GM19463 (cell line): ENCODE data around the gene RAPGEF5.

Source experiments
- ATAC-seq: cut with Tn5 transposase; IDR thresholded peaks from one replicate; pipeline ENCODE4 v1.9.1; 2021; ENCODE audit warnings: mild to moderate bottlenecking, moderate library complexity; ENCODE audit not compliant: unreplicated experiment

Gene RAPGEF5

DNA sequence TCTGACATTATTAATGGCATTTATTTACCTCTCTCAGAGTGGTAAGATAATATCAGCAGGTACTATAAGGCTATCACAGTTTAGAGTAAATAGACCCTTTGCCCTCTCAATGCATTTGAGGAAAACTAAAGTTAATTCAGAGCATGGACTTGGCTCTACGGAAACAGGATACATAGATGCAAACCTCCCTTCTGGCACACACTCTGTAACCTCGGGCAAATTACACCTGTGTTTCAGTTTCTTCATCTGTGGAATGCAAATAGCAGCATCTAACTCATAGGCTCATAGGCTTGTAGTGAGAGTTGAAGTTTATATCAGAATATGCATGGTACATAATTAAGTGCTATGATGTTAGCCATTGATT is 5.6 kb downstream of the RAPGEF5 start:
- ATAC-seq, result peak; percentile 68

DNA sequence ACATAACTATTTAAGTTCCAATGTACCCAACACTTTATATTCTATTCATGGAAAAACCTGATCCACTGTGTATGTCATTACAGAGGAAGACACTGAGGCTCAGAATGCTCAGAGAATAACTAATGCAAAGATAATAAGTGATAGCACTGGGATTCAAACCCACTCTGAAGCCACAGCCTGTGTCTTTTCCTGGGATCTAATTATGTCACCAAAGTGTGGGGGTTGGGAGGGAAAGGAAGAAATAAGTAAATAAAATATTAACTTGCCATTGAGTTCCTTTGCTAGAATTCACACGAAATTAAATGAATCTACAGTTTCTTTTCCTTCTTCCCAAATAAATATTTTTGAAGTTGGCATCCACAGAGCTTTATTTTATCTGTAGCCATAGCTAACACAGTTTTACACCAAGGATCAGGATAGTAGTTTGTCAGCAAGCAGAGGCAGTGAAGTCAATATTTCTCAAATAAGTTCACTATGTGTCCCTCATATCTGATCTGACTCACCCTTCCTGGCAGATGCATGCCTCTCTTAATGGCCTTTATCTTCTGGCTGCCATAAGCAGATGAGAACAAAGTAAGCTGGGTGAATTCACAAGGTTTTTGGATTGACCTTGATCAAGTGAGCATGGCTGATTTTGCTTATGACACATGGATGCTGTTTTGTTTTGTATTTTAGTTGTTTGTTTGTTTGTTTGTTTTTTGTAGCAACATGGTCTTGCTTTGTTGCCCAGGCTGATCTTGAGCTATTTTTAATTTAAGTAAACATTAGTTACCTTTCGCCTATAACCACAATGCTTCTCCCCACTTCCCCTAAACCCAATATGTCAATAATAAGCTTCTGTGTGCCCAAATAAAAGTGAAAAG is 6.3 kb downstream of the RAPGEF5 start:
- peak; percentile 50 for ATAC-seq

DNA sequence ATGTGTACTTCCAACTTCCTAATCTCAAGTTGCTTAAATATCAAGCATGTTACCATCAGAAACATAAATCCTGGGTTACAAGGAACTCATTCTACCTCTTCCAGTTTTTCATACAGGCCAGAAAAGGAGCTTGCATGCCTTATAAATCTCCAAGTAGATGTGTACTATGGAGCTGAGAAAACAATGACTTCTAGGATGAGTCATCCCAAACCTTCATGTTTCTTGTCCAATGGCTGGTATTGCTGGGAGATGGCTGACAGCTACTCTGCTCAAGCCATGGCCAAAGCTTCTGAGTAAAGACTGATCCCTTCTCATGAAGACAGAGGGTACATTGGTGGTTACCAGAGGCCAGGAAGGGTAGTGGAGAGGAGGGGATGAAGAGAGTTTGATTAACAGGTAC is 8.6 kb downstream of the RAPGEF5 start:
- ATAC-seq, result no peak

DNA sequence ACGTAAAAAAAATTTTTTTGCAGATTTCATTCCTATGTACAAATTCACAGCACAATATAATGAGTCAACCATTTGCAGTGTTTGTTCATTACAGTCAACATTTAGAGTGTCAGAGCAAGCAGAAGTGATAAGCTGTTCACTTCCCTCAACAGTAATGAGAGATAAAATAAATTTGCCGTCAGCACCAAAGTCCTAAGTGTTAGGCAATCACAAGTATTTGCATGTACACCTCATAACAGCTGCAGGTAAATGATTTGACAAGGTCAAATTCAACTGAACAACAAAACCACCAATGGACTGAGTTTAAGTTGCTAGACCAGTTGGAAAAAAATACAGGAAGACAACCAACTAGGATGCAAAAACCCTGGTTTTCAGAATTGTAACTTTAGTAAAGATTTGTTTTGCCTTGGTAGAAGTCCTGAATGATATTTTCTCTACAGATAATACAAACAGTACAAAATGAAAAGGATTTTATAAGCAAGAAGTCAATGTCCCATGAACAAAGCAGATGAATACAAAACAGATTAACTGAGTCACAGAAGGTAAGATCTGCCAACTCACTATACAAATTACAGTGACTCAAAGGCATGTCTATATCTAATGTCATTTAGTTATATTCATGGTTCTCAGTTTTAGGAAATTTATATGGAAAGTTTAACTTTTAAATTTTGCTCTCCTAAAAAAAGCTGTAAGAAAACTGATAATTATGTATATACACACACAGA is 10.4 kb downstream of the RAPGEF5 start:
- ATAC-seq, result no peak

DNA sequence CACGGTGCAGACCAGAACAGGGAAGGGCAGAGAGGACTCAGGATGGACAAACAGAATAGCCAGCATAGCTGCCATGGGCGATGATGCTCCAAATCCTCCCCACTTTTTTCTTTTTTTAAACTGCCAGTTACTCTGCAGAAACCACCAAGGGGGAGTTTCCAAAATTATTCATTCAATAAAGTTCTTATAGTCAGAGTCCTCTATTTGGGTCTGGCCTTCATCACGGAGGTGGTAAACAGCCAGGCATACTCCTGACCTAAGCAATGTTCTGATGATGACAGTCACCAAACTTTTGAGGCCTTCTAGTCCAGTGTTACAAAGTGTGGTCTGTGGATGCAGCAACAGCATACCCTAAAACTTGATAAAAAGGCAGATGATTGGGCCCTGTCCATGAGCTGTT is 12.3 kb downstream of the RAPGEF5 start:
- ATAC-seq, result peak; percentile 41

DNA sequence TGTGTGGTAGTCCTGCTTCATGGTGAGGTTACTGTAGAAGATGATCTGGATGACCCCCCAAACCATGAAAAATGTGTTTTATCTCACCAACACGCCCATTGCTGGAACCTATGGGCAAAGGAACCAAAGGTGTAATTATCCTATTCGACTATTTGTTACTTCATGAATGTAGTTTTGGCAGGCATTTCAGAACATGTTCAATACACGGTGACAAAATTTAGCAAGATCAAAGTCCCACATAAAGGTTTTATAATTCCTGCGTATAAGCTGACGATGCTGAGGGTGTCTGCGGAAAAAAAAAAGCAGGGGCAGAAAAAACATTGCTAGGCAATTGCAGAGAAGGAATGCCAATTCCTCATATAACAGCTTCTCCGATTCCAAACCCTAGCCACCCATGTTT is 13.3 kb downstream of the RAPGEF5 start:
- no peak for ATAC-seq

DNA sequence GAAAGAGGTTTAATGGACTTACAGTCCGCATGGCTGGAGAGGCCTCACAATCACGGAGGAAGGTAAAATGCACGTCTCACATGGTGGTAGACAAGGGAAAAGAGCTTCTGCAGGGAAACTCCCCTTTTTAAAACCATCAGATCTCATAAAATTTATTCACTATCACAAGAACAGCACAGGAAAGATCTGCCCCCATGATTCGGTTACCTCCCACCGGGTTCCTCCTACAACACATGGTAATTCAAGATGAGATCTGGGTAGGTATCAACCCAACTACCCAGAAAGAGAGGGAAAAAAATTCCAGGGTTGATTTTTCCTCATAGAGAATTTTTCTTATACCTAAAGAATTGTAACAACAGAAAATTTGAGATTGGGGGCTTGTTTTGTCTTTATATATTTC is 13.9 kb downstream of the RAPGEF5 start:
- no peak for ATAC-seq

DNA sequence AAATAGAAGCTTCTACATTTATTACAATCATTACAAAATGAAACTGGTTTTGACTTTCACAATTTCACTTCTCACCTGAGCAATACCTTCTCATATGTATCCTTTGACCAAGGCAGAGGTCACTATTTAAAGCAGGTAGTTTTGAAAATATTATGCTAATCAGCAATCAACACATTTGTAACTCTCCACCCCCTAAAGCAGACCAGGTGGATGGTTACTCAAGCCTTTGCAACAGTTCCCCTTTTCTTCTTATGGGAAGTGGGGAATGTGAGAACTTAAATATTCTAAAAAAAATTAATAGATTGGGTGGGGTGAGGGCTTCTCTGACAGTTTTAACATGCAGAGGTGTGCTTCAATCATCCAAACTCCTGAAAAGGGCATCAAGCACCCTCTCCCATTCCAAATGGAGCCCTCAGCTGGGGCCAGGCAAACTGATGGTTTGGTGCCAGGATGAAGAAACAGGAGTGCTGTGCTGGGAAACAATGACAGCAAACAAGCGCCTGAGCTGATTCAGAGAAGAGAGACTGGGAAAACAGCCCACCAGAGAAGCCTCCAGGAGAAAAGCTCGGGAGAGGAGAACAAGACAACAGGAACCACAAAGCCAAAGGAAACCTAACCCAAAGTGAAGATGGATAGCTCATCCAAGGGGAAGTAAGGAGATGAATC is 17.1 kb downstream of the RAPGEF5 start:
- no peak for ATAC-seq

DNA sequence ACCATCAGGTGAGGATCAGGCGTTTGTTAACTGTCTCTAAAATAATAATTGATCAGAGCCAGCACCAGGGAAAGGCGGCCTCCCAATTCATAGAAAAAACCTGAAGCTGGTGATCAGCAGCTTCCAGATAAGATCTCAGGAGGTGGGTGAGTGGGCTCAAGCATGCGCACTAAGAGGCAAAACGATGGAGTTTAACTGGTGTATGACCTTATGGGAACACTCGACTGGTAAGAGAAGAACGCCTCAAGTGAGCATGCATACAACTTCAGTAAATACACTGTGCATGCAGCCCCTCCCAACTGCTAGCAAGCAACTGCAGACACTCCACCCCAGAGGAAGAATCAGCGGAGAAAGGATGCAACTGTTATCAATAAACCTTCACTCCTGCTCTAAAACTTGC is 18.1 kb downstream of the RAPGEF5 start:
- no peak for ATAC-seq

DNA sequence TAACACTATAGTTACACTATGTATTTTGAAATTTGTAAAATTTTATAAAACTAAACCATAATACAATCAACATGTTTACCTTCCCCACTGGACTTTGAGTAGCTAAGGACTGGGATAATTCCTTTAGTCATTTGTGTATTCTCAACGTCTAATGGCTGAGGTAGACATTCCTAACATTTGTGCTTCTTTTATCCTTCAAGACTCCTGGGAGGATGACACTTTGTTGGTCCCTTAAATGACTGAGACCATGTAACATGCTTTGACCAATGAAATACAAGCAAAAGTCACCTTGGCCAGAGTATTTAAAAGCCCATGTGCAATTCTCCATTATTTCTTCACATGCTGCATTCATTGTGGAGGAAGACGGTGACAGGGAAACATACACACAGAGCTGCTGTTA is 18.5 kb downstream of the RAPGEF5 start:
- ATAC-seq, result no peak

DNA sequence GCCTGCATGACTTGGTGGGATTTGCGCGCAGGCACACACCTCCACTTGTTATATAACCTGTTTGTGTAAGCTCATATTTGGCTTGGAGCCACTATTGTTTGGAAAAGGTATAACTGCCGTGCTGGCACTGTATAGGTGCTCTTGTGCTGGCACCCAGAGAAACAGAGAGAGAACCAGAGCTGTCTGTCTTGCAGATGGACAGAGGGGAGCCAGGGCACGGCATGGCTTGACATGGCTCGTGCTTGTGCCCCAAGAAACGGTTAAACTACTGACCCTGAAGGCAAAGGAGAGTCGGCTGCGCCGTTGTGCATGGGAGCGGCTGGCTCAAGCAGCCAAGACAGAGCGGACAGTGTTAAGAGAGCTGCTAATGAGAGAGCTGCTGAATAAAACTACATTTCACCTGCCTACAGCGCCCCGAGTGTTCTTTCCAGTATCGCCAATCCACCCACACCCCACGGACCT is 23.2 kb downstream of the RAPGEF5 start:
- ATAC-seq, result no peak

DNA sequence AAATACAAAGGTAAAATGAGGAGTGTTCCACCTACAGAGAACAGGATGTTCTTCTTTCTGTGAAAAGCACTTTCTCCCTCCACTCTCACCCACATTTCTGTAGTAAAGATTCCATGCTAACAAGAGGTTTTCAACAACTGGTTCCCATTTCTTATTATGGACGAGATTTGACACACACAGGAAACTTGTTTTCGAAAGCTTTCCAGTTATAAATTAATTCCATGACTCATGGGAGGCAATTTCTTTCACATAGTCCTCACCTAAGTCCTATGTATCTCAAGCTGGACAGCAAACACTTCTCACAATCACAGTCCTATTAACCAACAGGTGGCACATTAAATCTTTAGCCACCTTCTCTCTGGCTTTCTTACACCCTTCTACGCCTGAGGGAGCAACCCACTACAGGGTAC is 24.5 kb downstream of the RAPGEF5 start:
- ATAC-seq, result no peak

DNA sequence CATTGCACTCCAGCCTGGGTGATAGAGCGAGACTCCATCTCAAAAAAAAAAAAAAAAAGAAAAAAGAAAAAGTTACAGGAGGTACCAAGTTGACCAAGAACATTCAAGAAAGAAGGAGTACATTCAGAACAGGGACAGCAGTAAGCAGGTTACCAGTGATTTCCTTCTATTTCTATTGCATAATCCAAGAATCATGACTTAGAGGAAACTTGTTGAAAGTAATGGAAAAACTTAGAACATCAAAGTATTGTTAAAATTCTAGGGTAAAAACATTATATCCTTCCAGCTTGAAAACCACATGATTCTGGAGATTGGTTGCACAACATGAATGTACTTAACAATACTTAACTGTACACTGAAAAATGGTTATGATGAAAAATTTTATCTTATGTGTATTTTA is 25.2 kb downstream of the RAPGEF5 start:
- no peak for ATAC-seq

DNA sequence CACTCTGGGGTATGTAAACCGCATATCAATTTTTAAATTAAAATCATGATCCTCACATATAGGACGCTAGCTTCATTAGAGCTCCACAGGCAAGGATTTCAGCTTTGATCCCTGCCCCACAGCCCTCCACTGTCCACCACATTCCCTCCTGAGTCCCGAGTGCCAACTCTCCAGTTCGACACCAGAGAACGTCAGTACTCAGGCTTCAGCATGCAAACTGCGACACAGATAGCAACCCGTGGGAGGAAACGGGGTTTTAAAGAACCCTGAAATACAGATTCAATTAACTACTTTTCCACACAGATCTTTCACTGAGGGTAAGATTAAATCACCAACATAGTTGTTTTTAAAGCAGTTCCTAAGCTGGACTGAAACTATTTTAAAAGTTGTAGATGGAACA is 26.1 kb downstream of the RAPGEF5 start:
- ATAC-seq, result no peak

DNA sequence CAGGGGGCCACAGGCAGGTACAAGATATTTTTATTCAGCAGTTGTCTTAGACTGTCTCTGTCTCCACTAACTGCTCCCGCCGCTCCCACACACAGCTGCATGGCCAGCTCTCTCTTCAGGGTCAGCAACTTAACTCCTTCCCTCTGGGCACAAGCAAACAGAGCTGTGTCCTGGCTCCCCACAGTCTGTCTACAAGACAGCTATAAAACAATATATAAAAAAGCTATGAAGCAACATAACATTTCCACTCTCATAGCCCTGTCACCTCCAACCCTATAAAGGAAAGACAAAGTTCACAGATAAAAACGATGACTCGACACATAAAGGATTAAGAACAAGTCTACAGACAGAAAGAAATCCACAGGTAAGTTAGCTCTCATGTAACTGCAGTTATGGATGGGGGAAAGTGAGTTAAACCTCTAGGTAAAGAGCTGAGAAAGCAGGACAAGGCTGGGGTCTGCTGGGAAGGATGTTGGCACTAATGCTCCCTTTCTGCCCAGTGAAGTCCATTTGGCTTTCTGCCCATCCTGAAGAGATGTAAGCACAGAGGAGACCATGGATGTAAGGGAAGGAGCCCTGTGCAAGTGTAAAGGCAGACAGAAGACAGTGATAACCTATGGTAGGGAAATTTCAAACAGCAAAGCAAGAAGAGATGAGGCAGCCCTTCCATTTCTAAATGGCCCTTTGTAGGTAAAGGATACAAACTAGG is 27.0 kb downstream of the RAPGEF5 start:
- no peak for ATAC-seq

DNA sequence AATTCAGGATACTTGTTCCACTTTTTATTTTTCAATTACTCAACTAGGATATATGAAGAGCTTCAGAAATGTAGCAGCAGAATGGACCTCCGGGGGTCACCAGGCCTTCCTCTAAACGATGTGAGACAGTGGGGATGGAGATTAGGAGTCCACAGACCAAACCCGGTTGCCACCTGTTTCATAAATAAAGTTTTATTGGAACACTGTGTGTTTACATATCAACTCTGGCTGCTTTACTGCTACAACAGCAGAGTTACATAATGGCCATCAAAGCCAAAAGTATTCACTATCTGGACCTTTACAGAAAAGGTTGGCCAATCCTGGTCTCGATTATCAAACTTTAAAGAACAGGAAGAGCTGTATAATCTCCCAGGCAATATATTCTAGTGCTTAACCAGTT is 30.8 kb downstream of the RAPGEF5 start:
- no peak for ATAC-seq

DNA sequence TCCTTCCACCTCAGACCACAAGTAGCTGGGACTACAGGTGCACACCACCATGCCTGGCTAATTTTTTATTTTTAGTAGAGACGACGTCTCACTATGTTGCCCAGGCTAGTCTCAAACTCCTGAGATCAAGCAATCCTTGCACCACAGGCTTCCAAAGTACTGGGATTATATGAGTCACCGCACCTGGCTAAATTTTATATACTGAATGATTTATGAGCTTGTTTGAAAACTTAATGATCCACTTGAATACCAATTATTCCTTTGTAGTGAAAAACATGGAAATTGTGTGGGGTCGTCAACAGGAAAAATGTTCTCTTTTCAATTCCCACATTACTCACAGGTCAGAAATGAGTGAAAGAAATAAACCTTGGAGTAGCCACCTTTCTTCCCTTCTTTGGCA is 31.3 kb downstream of the RAPGEF5 start:
- no peak for ATAC-seq

DNA sequence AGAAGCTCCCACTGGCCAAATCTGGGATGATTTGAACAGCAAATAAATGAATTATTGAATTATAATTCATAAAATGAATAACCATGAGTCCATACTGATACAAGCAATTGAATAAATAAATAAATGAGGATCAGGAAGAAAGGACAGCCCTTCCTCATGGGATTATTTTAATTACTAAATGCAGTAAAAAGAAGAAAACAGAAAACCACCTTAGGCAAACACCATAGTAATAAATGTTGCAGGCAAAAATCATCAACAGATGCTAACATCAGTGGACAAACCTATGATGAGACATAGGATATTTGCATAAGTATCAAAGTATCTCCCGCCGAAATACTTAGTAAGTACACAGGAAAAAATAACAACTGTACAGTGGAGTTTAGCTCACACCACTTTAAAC is 33.2 kb downstream of the RAPGEF5 start:
- no peak for ATAC-seq

DNA sequence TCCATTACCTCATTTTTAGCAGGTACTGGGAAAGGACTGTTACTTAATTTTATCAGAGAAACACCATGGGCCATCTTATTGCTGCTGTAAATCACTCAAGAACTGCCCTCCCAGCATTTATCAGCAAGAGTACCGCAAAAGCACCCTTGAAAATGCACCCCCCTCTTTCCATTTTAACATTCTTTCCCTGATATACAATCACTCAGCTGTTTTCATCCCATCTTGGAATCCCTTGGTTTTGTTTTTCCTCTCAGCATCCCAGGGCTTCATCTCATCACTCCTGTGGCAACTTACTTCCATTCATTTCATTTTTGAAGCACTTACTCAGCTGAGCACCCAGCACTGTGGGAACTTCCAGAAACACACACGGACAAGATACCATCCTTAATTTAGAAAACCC is 36.5 kb downstream of the RAPGEF5 start:
- no peak for ATAC-seq

DNA sequence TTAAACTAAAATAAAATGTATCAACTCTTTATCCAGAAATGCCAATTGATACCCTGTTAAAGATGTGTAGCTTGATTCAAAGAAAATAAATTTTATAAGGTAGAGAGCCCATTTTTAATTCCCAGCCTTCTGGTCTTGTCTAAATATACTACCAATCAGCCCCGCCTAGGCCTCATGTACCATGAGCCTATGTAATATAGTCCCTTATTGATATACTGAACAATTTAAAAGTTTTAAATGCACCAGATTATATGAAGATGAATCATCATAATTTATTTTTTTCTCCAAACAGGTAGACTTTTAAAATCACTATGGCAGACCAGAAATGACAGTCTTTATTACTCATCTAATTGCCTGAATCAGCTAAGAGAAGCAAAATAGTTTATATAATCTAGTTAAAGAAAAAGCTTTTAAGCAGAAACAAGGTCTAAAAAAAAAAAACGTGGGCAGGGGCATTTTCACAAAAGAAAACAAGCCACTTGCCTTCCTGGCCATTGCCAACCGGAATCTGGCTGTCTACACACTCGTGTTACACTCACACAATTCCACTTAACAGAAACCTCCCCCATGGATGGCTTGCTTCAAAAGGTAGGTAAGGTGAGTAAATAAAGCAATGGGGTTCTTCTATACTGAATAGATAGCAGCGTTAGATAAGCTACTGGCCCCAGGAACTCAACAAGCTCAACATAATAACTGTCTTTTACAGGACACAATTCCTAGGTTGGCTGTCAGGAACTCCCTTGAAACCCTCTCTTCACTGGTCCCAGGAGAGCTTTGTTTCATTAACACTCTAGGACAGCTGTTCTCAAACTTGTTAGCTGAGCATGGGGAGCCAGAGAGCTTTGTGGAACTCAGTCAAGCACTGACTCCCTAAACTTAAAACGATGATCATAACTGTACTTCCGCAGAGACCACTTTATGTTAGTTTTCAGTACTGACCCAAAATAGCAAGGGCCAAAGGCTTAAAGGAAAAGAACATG is 37.2 kb downstream of the RAPGEF5 start:
- no peak for ATAC-seq
